Measurements from ENCODE around the gene COL9A3.

Gene COL9A3

GRCh38 chr20:62860391-62860923 is 43.6 kb downstream of the COL9A3 start:
- DNase-seq = peak; percentile 40

GRCh38 chr20:62860924-62861691 is 44.3 kb downstream of the COL9A3 start:
- DNase-seq = peak; percentile 27

- peak; percentile 86 for DNase-seq
Observed at GRCh38 chr20:62861726-62862336, 45.0 kb downstream of the COL9A3 start, which contains the start of gene TCFL5. Gene TCFL5, minus strand, starts transcription at chr20:62861822. Its CDS starts 152 bp downstream, at chr20:62861670.

GRCh38 chr20:62864207-62864606 is 47.4 kb downstream of the COL9A3 start:
- DNase-seq = no peak

DNA sequence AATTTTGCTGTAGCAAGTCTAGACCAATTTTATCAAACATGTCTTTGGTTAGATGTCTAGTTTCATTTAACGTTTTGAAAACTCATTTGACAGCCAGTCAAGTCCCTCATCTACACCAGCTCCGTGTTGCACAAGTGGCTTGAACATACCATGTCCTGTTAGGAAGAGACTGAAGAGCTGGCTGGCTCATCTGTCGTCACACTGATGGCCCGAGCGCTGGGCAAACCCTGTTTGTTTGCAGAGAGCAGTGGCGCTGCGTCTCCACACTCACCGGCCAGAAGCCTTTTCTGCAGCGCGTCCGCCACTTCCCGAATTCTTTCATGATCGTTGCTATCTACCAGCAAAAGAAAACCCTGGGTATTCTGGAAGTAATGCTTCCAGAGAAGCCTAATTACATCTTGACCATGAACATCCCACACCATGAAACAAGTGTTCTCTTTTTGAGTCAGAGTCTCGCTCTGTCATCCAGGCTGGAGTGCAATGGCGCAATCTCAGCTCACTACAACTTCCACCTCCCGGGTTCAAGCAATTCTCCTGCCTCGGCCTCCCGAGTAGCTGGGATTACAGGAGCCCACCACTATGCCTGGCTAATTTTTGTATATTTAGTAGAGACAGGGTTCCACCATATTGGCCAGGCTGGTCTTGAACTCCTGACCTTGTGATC is 55.5 kb downstream of the COL9A3 start:
- no peak for DNase-seq

- DNase-seq = no peak
Observed at GRCh38 chr20:62872862-62873261, 56.0 kb downstream of the COL9A3 start.

DNA sequence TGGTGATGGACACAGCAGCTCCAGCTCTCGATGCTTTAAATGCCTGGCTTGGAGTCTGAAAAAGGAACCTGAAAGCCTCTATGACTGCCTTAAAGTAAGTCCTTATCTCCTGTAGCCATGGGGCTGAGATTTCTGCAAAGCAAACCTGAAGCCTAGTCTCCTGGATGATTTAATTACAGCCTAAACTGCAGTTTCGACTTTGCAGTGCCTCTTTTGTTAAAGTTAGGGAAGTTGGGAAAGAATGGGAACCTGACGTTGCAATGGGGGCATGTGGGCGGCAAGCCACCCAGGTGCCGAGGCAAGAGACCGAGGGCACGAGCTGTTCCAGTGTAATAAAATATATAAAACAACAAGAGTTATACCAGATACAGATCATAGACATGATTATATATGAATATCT is 56.4 kb downstream of the COL9A3 start:
- DNase-seq = no peak

DNA sequence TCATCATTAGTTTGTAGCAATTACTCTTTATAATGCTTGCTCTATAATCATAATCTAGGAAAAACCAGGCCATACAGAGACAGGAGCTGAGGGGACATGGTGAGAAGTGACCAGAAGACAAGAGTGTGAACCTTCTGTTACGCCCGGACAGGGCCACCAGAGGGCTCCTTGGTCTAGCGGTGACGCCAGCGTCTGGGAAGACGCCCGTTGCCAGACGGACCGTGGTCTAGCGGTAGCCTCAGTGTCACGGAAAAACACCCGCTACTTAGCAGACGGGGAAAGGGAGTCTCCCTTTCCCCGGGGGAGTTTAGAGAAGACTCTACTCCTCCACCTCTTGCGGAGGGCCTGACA is 56.8 kb downstream of the COL9A3 start:
- peak; percentile 54 for DNase-seq

GRCh38 chr20:62874964-62875344 is 58.1 kb downstream of the COL9A3 start:
- DNase-seq = no peak

DNA sequence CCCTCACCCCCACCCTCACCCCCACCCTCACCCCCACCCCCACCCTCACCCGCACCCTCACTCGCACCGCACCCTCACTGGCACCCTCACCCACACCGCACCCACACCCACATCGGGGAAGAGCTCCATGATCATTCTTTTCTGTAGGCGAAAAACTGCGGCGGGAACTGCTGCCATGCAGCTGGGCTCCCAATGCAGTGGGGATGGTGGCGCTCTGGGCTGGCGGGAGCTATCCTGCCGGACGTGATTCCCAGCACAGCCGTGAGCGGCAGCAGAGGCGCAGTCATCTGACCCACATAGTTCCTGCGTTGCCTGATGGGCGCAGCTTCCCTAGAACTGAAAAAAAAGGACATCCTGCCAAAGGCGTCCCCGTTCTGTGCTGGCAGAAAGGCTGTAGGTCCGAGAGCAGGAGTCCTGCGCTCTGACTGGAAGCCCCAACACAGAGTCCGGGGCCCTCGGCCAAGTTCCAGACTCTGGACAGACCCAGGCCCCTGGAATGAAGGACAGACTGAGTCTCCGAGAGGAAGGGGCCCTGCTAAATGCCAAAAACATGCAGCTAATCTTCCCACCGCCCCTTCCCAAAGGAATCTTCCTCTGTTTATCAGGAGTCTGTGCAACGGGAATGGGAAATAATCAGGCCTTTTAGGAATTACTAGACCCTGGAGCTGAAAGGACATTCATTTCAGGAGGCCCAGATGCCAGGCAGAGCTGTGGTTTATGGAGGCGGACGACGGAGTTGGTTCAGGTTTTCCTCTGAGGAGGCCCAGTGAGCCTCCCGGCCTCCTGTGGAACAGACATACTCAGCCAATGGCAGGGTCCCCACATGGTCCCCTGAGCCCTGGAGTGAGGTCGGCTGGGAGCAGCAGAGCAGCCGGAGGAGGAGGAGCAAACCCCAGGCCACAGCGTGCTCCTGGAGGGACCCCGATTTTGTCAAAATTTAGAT is 58.8 kb downstream of the COL9A3 start:
- DNase-seq = peak; percentile 89

GRCh38 chr20:62876501-62876901 is 59.7 kb downstream of the COL9A3 start:
- DNase-seq = no peak

- DNase-seq = peak; percentile 40
Observed at GRCh38 chr20:62876902-62877816, 60.3 kb downstream of the COL9A3 start.

DNA sequence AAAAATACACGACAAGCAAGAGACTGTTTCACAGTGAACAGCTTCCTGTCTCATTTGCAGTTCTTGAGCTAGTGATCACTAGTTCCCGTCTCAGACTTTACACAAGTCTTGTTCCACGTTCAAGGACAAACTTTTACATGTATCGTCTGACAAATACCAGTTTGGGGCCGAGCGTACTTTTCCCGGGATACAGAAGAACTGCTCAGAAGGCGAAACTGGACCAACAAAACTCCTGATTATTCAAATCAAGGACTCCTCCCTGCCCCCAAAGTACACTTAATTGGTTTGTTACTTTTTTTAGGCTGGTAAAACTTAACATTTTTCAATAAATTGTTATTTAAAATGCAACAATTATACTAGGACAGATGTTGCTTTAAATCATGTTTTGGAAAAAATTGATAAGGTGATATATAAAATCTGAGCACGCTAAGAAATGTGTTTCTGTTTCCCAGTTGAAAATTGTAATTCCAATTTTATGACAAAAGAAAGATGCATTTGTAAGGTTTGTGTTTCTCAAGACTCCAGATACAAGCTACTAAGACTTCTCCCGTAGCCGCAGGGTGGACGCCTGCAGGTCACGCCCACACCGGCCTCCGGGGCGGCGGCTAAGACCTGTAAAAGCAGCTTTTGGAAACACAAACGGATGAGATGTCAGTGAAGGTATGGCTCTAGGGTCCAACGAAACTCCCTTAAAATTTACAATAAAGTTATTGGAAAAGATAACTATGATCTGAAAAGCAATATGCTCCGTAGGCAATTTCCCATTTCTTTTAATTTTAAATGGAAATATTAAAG is 61.6 kb downstream of the COL9A3 start:
- DNase-seq = no peak

DNA sequence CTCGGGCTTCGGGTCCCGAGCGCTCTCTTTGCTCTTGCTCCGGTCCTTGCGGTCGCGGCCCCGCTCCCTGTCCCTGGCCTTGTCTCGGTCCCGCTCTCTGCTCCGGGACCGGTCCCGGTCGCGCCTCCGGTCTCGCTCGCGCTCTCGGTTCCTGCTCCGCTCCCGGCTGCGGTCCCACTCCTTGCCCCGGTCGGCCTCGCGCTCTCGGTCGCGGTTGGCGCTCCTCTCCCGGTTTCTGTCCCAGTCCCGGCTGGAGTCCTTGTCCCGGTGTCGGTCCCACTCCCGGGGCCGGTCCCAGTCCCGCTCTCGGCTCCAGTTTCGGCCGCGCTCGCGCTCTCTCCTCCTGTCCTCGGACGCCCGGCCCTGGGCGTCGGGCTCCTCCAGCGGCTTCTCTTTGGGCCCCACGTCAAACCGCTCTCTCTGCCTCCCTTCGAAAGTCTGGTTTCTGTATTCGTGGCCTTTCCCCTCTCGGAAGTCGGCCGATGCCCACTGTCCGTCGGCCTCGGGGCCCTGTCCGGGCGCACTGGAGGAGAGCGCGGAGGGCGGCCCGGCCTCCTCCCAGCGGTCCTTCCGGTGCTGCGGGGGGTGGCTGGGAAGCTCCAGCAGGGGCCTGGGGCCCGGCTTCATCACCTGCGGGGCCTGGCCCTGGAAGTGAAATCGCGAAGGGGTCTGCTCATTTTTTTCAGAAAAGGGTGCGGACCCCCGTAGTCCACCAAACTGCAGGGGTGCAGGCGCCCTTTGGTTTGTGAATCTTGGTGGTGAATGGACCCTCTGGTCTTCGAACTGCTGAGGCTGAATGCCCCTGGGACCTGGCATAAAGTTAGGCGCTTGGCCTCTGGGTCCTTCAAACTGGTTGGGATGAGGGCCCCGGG is 62.7 kb downstream of the COL9A3 start:
- DNase-seq = no peak

DNA sequence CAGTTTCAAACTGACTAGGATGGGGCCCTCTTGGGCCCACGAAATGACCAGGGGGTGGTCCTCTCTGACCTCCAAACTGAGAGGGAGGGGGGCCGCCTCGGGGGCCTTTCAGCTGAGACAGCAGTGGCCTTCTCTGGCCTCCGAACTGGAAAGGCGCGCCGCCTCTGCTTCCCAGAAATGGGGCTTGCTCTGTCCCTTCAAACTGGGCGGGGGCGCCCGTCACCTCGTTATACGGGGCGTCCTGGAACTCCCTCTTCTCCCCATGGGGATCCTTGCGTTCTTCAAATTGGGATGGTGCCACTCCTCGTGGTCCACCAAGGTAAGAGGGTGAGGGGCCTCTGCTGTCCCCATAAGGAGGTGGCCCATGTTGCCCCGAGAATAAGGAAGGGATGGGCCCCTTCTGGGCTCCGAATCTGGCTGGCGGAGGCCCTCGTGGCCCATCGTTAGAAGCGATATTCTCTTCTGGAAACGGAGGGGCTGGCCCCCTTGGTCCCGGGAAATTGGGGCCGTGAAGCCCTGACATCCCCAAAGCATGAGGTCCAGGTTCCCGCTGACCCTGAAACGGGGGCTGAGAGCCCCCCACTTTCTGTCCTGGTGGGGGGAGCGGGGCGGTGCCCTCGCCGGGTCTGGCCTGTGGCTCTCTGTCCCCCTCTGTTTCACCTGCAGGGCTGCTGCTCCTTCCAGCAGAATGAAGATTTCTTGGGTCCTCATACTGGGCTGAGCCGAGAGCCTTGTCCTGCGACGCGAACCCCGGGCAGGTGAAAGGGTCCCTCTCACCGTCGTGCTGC is 63.5 kb downstream of the COL9A3 start:
- no peak for DNase-seq

DNA sequence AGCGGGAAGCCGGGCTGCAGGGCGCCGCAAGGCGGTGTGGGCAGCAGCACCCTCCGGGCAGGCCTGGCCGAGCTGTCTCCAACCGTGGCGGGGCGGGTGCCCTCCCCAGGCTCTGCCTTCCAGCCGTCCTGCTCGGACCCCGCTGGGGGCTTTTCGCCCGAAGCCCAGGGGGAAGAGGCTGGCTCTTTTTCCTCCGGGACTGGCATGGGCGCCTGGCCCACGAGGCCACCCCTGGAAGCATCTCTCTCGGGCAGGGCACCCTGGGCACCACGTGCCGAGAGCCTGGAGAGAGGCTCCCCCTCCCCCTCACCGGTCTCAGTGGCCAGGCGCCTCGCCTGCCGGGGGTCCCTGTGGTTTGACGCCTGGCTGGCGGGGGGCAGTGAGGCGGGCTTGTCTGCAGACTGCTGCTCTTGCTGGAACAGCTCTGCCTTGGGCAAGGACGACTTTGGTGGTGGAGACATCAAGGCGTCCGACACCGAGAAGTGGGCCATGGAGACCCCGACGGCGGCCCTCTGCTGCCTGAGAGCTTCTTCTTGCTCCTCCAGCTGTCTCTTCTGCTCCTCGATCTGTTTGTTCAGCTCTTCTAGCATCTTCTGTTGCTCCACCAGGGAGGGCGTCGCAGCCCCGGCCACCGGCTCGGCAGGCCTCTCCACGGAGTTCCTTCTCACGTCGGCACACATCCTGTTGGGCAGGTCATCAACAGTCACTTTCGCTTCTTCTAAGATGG is 64.2 kb downstream of the COL9A3 start:
- no peak for DNase-seq

GRCh38 chr20:62881662-62882395 is 65.0 kb downstream of the COL9A3 start:
- no peak for DNase-seq

Measured in fibroblast of skin of scalp (primary cell).